Left lobe of liver (tissue), 2 donors: ENCODE results near the gene MFN2. TPM values are rescaled to one million over a fixed set of nuclear protein-coding genes. Genes with fewer than 3 reads are reported as not detected.
A peak's percentile ranks its signal among the peaks of the same experiment; 100 is the strongest.

Experiments used
- ATAC-seq: fragments of 200-7000 bp; cut with Tn5 transposase; one replicate; pipeline ENCODE4 v1.9.1; 2020; ENCODE audit warnings: mild to moderate bottlenecking, moderate library complexity
- DNase-seq: peaks from one replicate; pipeline ENCODE4 v3.0.0-alpha.2; 2020; ENCODE audit warnings: low spot score
- total RNA-seq: library from RNA; stranded (reverse); gene quantifications from one replicate; pipeline ENCODE4 v1.2.1, GENCODE V29; 2021
- donor health status: DM: no; HTN: no; CAD: no; lungs with moderate emphysema.
- donor health status: DM: no; HTN: yes; CAD: no.

The MFN2 gene
- total RNA-seq, 1 donor from 2014 or later, result 45.0 TPM

DNA sequence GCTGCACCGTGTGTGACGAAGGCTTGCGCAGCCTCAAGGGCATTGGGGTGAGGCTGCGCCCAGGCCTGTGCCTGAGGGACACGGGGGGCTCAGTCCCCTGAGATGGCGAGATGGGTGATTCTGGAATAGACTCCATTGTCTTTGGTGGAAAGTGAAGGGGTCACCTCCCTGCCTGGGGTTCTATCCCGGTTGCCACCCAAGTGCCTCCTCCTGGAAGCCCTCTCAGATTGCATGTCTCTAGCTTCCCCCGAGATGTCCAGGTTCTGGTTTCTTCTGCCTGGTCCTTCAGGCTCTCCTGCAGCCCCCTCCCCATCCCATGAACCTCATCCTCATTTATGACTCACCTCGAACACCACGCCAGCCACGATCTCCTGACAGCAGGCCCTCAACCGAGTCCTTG is 22.3 kb upstream of the MFN2 start:
- no peak for DNase-seq
- ATAC-seq, result no peak

DNA sequence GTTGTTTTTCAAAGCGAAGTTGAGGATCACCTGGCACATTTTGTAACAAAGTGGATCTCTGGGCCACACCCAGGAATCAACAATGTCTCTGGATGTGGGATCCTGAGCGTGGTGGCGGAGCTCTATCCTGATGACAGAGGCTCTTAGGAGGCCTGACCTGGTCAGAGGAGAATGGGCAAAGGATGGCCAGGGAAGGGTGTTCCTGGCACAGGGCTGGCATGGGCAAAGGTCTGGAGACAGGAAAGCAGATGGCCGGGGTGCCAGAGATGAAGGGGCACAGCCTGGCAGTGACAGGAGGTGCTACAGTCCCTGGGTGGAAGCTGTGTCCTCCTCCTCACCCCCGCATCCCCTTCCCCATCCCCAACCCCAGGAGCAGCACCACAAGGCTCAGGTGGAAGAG is 20.0 kb upstream of the MFN2 start:
- ATAC-seq, result peak; percentile 82
- DNase-seq, result peak; percentile 61

DNA sequence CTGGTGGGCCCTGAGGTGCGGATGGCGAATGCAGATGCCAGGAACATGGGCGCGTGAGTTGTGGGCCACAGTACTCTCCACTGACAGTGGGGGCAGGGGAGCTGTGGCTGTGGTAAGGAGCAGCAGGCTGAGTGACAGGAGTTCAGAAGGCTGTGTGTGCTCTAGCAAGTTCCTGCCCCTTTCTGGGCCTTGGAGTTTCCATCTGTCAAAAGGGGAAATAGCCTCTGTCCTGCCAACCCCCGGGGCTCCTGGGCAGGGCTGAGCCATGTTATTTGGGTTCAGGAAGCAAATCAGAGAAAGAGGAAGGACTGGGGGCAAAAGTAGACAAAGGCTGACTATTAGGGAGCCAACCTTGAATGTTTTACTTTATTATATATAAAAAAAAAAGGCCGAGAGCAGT is 19.5 kb upstream of the MFN2 start:
- DNase-seq, result no peak

DNA sequence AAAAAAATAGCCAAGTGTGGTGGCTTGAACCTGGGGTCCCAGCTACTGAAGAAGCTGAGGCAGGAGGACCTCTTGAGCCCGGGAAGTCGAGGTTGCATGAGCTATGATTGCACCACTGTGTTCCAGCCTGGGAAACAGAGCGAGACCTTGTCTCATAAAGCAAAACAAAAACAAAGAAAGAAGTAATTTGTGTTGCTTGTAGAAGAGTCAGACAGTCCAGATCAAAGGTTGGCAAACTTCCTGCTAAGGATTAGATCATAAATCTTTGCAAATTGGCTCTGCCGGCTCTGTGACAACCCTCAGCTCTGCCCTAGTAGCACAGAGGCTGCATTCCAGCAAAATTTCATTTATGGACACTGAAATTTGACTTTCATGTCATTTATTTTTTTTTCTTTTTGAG is 19.0 kb upstream of the MFN2 start:
- DNase-seq (no peak), ATAC-seq (no peak)

More for the DNA sequence above, 19.5 kb upstream of the MFN2 start:
- peak; percentile 44 for ATAC-seq

DNA sequence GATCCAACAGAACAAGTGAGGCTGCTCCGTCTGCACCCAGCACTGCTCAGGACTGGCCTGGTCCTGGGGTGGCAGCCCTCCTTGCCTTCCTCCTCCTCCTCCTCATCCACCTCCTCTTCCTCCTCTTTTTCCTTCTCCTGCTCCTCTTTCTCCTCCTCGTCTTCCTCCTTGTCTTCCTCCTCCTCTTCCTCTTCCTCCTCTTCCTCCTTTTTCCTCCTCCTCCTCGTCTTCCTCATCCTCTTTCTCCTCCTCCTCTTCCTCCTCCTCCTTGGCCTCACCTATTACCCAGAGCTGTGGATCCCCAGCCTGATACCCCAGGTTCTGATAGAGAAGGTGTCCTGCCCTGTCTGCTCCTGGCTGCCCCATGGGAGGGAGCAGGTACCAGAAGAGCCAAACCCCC is 16.6 kb upstream of the MFN2 start:
- ATAC-seq (no peak), DNase-seq (no peak)

DNA sequence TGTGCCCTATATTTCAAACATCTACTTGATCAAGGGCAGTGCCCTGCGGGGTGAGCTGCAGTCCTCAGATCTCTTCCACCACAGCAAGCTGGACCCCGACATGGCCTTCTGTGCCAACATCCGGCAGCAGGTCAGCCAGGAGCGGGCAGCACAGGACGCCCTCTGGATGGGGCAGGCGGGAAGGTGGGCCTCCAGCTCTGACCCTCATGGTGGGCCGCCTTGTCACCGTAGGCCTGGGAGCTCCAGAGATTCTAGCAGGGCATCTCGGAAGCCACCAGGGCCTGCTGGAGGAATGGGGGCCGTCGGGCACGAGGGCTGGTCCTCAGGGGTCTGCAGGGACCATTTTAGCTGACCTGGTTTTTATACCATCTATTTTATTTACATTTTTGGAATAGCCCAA is 15.6 kb upstream of the MFN2 start:
- ATAC-seq (no peak), DNase-seq (no peak)

DNA sequence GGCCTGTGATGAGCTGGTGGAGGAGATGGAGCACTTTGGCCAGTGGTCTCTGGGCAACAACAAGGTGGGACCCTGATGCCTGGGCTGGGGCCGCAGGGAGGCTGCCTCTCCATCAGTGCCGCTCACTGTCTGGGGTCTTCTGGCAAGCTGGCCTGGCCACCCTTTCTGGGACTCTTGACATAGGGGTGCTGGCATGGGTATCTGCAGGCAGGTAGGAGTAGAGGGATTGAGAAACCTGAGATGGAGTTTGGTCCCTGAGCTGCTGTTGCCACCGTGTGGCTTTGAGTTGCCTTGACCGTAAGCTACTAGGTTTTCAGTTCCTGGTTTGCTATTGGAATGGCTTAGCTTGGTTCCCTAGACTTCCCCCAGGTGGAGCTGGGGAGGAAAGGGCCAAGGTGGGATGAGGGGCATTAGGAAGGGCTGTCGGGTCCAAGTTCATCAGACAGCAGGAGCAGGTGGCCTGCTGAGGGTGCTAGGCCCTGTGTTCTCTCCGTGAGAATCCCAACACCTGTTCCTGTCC is 13.2 kb upstream of the MFN2 start:
- ATAC-seq, result peak; percentile 97
- DNase-seq, result peak; percentile 67

DNA sequence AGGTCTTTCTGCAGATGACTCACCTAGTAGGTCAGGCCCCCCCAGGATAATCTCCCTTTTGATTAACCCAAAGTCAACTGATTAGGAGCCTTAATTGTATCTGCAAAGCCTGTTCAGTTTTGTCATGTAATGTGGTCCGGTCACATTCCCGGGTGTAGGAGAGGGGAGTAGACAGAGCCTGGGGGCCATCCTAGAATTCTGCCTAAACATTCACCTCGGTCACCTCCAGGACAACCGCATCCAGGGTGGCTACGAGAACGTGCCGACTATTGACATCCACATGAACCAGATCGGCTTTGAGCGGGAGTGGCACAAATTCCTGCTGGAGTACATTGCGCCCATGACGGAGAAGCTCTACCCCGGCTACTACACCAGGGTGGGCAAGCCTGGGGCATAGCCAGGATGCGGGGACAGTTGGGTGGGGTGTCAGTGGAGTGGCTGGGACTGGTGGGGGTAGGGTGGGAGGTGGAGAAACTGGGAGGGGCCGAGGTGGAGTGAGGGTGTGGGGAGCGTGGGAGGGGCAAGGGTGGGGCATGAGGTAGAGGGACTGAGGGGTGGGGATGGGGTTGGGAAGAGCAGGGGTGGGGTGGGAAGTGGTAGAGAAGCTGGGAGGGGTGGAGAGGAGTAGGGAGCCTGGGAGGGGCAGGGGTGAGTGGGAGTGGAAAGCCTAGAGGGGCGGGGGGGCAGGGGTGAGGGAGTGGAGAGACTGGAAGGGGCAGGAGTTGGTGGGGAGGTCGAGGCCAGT is 9.6 kb upstream of the MFN2 start:
- DNase-seq, result no peak
- ATAC-seq, result no peak

DNA sequence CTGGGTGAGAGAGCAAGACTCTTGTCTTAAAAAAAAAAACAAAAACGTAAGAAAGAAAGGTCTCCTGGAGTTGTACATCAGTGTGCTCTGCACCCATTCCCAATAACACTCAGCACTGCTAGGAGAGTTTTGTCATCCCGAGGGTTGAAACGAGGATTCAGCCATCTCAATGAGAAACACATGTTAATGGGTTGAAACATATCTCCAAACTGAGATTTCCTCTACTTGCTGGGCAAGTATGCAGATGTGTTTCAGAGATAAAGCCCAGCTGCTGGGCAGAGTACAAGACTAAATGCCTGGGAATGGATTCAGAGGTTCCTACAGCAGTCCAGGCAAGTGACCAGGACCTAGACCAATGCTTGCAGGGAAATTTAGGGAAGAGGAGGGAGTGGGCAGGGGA is 2.6 kb upstream of the MFN2 start:
- DNase-seq (no peak), ATAC-seq (no peak)

DNA sequence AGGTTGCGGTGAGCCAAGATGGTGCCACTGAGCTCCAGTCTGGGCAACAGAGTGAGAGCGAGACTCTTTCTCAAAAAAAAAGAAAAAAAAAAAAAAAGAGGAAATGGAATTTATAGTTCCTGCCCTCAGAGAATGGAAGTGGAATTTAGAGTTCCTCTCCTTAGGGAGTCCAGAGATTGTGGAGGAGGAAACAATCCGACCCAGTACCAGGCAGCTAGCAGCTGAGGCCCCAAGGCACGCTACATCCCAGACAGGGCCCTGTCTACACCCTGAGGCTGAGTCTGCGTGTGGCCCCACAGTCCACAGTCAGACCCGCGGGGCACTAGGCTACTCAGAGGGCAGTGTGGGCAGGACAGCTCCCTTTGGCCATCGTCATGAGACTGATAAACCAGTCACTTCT is 1.9 kb upstream of the MFN2 start:
- ATAC-seq (no peak), DNase-seq (no peak)

DNA sequence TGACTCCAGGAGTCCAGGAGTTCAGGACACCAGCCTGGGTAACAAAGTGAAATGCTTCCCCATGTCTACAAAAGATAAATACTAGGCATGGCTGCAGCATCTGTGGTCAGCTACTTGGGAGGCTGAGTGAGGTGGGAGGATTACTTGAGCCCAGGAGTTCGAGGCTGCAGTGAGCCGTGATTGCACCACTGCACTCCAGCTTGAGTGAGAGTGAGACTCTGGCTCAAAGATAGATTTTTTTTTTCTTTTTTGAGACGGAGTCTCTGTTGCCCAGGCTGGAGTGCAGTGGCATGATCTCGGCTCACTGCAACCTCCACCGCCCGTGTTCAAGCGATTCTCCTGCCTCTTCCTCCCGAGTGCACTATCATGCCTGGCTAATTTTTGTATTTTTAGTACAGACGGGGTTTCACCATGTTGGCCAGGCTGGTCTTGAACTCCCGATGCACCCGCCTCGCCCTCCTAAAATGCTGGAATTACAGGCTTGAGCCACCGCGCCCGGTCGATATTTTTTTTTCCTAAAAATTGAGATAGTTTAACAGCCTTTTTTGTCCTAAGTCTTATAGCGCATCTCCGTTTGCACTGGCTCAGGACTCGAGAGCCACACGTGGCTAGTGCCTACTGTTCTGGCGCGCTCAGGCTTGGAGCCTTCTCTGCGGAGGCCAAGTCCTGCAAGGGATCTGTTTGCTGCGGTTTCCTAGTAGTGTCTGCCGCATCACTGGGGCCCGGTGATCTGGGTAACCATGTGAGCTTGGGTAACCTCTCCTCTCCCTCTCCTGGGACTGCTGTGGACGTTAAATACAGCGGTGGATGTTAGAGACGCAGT is 1.0 kb upstream of the MFN2 start:
- no peak for DNase-seq
- ATAC-seq, result peak; percentile 32

DNA sequence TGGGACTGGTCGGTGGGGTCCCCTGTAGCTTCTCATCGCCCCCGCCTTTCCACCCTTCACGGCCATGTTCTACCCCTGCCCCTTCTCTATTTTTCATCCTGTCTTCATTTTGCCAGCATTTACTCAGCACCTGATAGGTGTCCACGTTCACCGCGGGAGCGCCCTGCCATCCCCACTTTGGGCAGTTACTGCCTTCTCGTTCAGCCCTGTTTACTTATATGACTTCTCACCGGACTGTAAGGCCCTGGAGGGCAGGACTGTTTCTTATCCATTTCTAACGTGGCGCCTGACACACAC is 380 bp downstream of the MFN2 start:
- DNase-seq, result no peak
- no peak for ATAC-seq

DNA sequence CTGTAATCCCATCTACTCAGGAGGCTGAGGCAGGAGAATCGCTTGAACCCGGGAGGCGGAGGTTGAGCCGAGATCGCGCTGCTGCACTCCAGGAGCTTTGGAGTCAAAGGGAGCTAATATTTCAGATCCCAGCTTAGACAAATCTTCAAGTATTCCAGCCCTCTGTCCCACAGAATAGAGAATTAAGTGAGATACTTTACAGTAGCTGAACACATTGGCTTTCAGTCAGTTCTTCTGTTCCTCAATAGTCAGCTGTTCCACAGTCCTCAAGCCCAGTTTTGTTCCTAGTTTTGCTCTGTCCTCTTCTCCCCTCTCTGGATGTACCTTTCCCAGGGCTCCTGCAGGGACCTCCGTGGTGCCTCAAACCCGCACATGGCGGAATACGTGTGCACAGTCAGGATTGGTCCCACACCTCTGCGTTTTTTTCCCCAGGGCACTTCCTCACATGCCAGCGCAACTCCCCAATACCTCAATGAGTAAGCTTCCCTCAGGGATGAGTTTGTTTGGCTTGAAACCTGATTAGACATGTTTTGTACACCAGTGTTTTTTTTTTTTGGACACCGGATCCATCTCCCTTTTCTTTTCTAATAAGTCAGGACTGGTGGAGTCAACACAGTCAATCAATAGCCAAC is 1.2 kb downstream of the MFN2 start:
- DNase-seq, result no peak
- no peak for ATAC-seq

DNA sequence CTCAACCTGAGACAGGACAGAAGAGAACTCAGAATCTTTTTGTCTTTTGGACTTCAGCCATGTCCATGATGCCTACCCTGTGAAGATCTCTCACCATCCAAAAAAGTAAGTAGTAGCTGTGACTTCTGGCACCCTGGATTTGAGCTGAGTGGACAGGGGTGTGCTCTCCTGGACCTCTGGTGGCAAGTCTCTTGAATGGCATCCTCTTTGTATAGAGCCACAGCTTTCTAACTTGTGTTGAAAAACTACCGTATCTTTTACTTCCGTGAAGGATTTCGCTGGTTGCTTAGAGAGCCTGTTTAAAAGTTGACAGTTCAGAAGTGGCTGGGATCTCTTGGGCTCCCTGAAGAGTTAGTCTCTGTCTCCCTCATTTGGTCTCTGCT is 1.8 kb downstream of the MFN2 start:
- no peak for DNase-seq
- ATAC-seq, result no peak

DNA sequence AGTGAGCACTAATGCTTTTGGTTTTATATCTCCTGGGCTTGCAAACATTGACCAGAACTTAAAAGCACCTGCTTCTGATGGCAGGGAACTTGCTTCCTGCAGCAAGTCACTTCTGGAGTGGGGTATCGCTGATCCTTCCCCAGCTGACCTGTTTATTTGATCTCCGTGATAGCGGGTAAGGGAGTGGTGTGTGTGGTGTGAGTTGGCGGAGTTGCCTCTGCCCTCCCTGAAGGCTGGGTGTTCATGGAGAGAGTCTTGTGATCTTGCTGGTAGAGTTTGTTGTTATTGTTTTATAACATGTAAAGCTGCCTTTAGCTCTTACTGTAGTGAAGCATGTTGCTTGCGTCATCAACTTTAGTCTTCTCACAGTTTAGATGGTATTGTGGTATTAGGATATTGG is 3.9 kb downstream of the MFN2 start:
- DNase-seq, result no peak

DNA sequence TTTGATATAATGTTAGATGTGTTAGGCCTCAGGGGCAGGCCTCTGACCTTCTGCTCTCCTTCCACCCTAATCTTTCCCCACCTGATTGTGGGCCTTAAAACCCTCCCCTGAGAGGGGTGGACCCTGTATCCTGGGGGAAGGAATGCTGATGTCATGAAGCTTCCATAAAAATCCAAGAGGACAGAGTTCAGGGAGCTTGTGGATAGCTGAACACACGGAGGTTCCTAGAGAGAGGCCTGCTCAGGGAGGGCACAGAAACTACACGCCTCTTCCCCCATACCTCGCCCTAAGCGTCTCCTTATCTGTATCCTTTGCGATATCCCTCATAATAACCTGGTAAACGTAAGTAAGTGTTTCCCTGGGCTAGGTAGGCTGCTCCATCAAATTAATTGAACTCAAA is 4.3 kb downstream of the MFN2 start:
- no peak for ATAC-seq
- no peak for DNase-seq

More for the DNA sequence above, 3.9 kb downstream of the MFN2 start:
- ATAC-seq, result no peak

DNA sequence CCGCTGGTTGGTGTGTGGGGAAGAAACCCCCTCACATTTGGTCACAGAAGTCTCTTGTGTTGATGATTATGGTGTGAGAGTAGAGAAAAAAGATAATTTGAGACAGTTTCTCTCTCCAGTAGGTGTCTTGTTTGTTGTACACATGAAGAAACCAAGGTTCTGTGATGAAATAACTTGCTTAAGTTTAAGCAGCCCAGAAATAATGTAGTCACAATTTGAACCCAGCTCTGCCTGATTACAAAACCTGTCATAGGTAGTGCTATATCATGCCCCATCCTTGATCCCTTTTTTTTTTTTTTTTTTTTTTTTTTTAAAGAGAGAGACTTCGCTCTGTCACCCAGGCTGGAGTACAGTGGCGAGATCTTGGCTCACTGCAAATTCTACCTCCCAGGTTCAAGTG is 4.9 kb downstream of the MFN2 start:
- DNase-seq (no peak), ATAC-seq (no peak)

DNA sequence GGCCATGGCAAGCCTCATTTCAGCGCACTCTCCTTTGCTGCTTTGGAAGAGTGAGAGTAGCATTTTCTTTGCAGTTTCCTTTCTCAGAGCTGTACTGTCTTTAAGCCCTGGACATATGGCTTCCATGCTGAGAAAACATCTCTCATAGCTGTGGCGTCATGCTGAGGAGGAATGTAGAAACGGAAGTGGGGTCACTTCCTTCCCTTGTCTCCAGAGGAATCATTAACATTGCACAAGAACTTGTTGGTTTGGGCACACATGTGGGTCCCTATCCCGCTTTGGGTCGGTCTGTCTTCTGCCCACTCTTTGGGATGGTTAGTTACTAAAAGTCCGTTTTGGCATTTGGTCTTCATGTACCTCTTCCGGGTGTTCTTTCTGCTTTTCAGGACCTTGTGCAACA is 5.6 kb downstream of the MFN2 start:
- no peak for DNase-seq
- no peak for ATAC-seq

DNA sequence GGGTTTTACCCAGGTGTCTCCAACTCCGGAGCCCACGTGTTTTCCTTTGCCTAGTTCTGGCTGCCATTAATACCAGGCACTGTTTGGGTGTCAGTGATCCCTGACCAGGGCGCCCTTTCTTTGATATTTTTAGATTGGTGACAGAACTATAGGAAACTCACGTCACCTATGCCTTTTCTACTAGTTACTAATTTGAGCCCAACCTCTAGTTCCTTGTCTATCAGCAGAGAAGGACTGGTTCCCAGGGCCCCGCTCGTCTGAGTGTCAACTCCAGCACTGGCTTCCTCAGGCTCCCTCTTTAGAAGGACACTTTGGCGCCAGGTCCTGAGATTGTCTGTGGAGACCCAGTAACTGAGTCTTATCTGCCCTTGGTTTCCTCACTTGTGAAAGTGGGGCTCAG is 9.4 kb downstream of the MFN2 start:
- DNase-seq (no peak), ATAC-seq (no peak)

DNA sequence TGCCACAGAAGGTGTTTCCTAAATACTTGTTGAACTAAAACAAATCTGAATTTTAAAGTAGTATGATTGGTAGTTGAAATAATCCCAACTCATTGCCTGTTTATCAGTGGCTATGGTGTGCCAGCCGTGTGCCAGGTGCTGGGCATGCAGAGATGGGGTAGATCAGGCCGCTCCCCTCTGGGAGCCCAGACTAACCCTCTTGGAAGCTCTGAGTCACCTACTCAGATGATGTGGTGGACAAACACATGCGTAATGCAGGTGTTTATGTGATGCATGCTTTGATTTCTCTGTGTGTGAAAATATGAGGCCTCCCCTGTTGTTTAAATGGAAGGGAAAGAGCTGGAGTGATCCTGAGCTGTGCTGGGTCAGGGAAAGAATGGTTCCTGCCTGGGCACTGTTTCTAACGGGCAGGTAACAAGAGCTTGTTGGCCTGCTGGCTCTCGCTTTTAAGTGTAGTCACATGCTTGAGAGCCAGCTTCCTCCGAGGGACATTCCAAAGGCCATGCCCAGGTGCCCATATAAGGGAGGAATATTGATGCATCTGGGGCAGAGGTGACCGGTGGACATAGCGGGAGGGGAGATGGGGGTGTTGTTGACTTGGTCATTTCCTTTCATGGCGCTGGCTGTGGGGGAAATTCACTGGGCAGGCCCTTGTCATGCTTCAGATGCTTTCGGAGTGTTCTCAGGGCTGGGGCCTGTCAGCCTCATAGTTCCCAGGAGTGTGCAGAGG is 10.2 kb downstream of the MFN2 start:
- peak; percentile 75 for ATAC-seq
- DNase-seq, result peak; percentile 76

DNA sequence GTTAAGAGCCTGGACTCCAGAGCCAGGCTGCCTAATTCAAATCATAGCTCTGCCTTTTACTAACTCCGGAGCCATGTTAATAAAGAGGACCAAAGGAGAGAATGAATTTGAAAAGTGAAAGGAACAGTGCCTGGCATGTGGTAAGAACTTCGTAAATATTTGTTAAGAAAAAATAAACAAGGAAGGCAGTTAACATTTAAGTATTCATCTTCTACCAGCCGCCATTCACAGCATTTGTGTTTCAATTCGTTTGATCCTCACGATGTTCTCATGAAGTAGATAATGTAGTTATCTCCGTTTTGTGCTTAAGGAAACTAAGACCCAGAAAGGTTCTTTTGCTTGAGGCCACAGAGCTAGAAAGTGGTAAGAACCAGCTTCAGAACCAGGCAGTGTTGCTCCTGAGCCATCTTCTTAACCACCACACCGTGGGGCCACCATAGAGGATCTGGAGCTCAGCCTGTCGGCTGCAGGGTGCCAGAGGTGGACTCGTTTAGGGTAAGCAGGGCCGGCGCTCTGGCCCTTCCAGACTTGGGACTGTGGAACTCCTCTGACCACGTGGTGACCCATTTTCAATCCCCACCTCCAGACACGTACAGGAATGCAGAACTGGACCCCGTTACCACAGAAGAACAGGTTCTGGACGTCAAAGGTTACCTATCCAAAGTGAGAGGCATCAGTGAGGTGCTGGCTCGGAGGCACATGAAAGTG is 11.9 kb downstream of the MFN2 start:
- ATAC-seq (peak; percentile 45), DNase-seq (peak; percentile 67)
